MCF 10A (cell line): Measurements from ENCODE around the gene SLC22A1. TPM values are rescaled to one million over a fixed set of nuclear protein-coding genes. Genes with fewer than 3 reads are reported as not detected.
"Not testable (repeated sequence)": the region's sequence is repeated elsewhere in the genome, so short reads cannot be mapped to it uniquely, and the experiment has no call there.

ENCODE experiments used
- BruUV-seq: library from RNA; stranded (reverse); fragments of 400-500 nt; replicated peaks from 2 replicates; lab custom pipeline; 2021; lab: Mats Ljungman, UMichigan
- CTCF ChIA-PET: fragments of 300-600 bp; sonication (Branson Sonifier 250); formaldehyde crosslinking; extraction: SDS; loops from one replicate; lab custom pipeline; 2021; ENCODE audit warnings: antibody characterized with exemption, inconsistent platforms; lab: Yijun Ruan, JAX
- POLR2A ChIA-PET: fragments of 300-600, 350-650 bp; sonication (Branson Sonifier 250); formaldehyde crosslinking; extraction: SDS; loops from one replicate; lab custom pipeline; 2020; ENCODE audit warnings: antibody characterized with exemption, inconsistent platforms; lab: Yijun Ruan, JAX
- DNase-seq: peaks from one replicate; pipeline ENCODE4 v3.0.0-alpha.2; 2018; ENCODE audit not compliant: unreplicated experiment
- H3K27ac Mint-ChIP-seq: one replicate; pipeline ENCODE4 v1.8.0; 2022; ENCODE audit warnings: mild to moderate bottlenecking, low read depth, mixed read lengths; ENCODE audit not compliant: unreplicated experiment
- H3K27me3 Mint-ChIP-seq: one replicate; pipeline ENCODE4 v1.8.0; 2022; ENCODE audit warnings: mixed read lengths; ENCODE audit not compliant: insufficient read depth, unreplicated experiment
- H3K36me3 Mint-ChIP-seq: one replicate; pipeline ENCODE4 v1.8.0; 2022; ENCODE audit warnings: mild to moderate bottlenecking, moderate library complexity, mixed read lengths; ENCODE audit not compliant: insufficient read depth, unreplicated experiment
- H3K4me1 Mint-ChIP-seq: one replicate; pipeline ENCODE4 v1.8.0; 2022; ENCODE audit warnings: mixed read lengths; ENCODE audit not compliant: insufficient read depth, unreplicated experiment
- H3K4me3 Mint-ChIP-seq: one replicate; pipeline ENCODE4 v1.8.0; 2022; ENCODE audit warnings: mild to moderate bottlenecking, moderate library complexity, mixed read lengths; ENCODE audit not compliant: unreplicated experiment
- H3K9me3 Mint-ChIP-seq: one replicate; pipeline ENCODE4 v1.8.0; 2022; ENCODE audit warnings: mixed read lengths; ENCODE audit not compliant: unreplicated experiment
- CTCF ChIP-seq: fragments of 200-600 bp; IDR thresholded peaks from one replicate; pipeline ENCODE4 v1.8.0; 2022; ENCODE audit warnings: antibody characterized with exemption, mild to moderate bottlenecking; ENCODE audit not compliant: unreplicated experiment
- intact Hi-C: fragments of 100-400 bp; cut with micrococcal nuclease; formaldehyde crosslinking; loops from 2 replicates; pipeline ENCODE4 v1.14.1; 2022
- total RNA-seq: library from RNA; stranded (reverse); gene quantifications from 2 replicates; pipeline ENCODE4 v1.2.3, GENCODE V29; 2022

Gene SLC22A1
- total RNA-seq, 1 experiment from 2014 or later = 0.86 TPM

GRCh38 chr6:160088784-160089533 is 32.7 kb upstream of the SLC22A1 start:
- Mint-ChIP-seq H3K9me3 (no peaks in the 10 kb centered on the region), H3K27ac (no peak overlapping the region), H3K36me3 (peaks cover 64% of the 10 kb centered on the region), H3K4me1 (no peaks in the 10 kb centered on the region), H3K27me3 (no peaks in the 10 kb centered on the region), H3K4me3 (no peak overlapping the region)
- POLR2A ChIA-PET = interaction anchor here (0.7 to 1.7 kb wide), 7 partner anchors 11 to 444 kb away, joined by 3 to 6 read pairs (median 3); no protein-coding TSS in a partner anchor
- CTCF ChIA-PET = interaction anchor here (0.7 to 4.7 kb wide), 34 partner anchors 9 to 451 kb away, joined by 3 to 52 read pairs (median 4); no protein-coding TSS in a partner anchor
- no peak for TF ChIP-seq CTCF
- no peak for DNase-seq
- intact Hi-C loops = loop anchor here (1.0 kb wide), 4 partner anchors 132 to 445 kb away; no protein-coding TSS in a partner anchor
- no TSS peak for BruUV-seq

GRCh38 chr6:160089534-160089897 is 32.1 kb upstream of the SLC22A1 start:
- H3K36me3 Mint-ChIP-seq = peaks cover 61% of the 10 kb centered on the region
- H3K4me3 Mint-ChIP-seq = no peak overlapping the region
- no peaks in the 10 kb centered on the region for H3K27me3 Mint-ChIP-seq
- no peaks in the 10 kb centered on the region for H3K9me3 Mint-ChIP-seq
- intact Hi-C loops = no loop called here
- TF ChIP-seq CTCF = no peak
- CTCF ChIA-PET = interaction anchor here (1.0 to 4.7 kb wide), 10 partner anchors 9 to 444 kb away, joined by 3 to 52 read pairs (median 12); no protein-coding TSS in a partner anchor
- no peaks in the 10 kb centered on the region for H3K4me1 Mint-ChIP-seq
- no TSS peak for BruUV-seq
- no peak overlapping the region for H3K27ac Mint-ChIP-seq
- DNase-seq = no peak
- POLR2A ChIA-PET = no interaction called here

- CTCF ChIA-PET = interaction anchor here (0.6 to 1.3 kb wide), 3 partner anchors 11 to 365 kb away, joined by 3 to 5 read pairs (median 4); no protein-coding TSS in a partner anchor
- POLR2A ChIA-PET, BruUV-seq, DNase-seq, H3K27me3 Mint-ChIP-seq, intact Hi-C loops, H3K9me3 Mint-ChIP-seq, H3K27ac Mint-ChIP-seq, H3K4me3 Mint-ChIP-seq, H3K4me1 Mint-ChIP-seq: not testable (repeated sequence)
- H3K36me3 Mint-ChIP-seq = peaks cover 59% of the 10 kb centered on the region
Observed at GRCh38 chr6:160090442-160091239, 31.0 kb upstream of the SLC22A1 start.

GRCh38 chr6:160092176-160092575 is 29.4 kb upstream of the SLC22A1 start:
- H3K9me3 Mint-ChIP-seq, H3K4me3 Mint-ChIP-seq, H3K4me1 Mint-ChIP-seq, H3K27me3 Mint-ChIP-seq, DNase-seq, BruUV-seq, intact Hi-C loops, H3K27ac Mint-ChIP-seq: not testable (repeated sequence)
- peaks cover 59% of the 10 kb centered on the region for H3K36me3 Mint-ChIP-seq
- ChIA-PET POLR2A (interaction anchor here (1.1 kb wide), 1 partner anchor 10 kb away, joined by 3 read pairs; no protein-coding TSS in a partner anchor), CTCF (interaction anchor here (1.2 kb wide), 1 partner anchor 363 kb away, joined by 3 read pairs; no protein-coding TSS in a partner anchor)
